GM21381 (cell line): ENCODE data around the gene IL1RL1.
A peak's percentile ranks its signal among the peaks of the same experiment; 100 is the strongest.

Experiments used
- ATAC-seq: cut with Tn5 transposase; IDR thresholded peaks from one replicate; pipeline ENCODE4 v1.9.1; 2021; ENCODE audit warnings: mild to moderate bottlenecking, moderate library complexity; ENCODE audit not compliant: unreplicated experiment

Gene IL1RL1

DNA sequence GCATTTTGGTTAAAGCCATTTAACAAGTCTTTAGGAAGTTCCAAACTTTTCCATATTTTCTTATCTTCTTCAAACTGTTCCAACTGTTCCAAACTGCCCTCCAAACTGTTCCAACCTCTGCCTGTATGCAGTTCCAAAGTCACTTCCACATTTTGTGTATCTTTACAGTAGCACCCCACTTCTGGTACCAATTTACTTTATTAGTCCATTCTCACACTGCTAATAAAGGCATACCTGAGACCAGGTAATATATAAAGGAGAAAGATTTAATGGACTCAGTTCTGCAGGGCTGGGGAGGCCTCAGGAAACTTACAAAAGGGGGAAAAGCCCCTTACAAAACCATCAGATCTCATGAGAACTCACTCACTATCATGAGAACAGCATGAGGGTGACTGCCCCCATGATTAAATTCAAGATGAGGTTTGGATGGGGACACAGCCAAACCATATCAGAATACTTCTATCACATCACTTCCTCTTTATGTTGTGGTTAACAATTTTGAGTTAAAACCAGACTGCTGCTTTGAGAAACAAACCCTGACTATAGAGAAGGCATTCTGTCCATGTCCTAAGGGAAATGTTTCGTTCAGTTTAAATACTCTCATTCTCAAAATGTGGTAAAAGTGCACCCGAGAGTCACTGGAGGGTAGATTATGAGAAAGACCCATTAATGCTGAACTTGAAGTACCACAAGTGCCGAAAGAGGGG is 55.2 kb downstream of the IL1RL1 start:
- ATAC-seq: peak; percentile 64

DNA sequence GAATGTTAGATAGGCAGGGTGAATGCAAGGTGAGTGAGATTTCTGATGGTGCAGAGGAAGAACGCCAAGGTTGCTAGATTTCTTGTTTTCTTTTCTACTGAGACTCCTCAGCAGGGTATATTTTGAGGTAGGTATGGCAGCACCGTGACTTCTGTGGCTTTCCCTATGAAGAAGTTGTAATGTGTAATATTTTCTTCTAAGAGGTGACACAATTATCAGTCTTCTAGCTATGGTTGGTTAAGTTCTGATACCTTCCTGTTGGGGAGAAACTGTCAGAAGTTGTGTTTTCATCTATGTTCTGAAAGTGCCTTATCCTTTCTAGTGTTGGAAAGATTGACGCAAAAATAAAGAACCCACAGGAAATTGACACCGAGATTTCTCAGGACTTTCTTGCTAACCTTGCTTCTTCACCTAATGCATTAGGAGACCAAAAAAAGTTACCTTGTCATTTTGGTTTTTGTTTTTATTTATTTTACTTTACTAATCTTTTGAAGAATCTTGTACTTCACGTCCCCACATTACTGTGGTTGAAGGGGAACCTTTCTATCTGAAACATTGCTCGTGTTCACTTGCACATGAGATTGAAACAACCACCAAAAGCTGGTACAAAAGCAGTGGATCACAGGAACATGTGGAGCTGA is 56.1 kb downstream of the IL1RL1 start:
- ATAC-seq: peak; percentile 57

DNA sequence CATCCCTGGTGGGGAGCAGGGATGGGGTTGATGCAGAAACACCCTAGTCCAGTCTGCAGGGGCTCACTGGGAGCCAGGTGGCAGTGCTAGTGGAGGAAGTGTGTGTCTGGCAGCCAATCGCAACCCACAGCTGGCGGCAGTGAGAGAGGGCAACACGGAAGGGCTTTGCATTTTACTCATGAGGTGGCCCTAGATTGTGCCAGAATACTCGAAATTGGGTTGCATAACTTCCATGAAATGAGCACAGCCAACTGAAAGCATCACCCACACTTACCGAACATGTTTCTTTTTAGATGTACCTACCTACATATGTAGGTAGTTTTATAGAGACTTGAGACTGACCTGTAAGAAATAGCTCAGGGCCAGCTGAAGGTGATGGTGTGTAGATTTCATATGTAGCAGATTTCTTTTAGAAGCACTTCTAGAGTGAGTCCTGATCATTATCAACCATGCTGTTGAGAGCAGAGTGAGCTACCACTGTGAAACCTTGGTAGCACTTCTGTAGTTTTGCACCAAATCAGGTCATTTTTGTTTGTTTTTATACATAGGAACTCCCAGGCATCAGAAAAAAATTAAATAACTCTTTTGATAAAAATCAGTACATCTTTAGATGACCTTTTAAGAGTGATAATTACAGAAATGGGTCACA is 57.2 kb downstream of the IL1RL1 start:
- no peak for ATAC-seq

DNA sequence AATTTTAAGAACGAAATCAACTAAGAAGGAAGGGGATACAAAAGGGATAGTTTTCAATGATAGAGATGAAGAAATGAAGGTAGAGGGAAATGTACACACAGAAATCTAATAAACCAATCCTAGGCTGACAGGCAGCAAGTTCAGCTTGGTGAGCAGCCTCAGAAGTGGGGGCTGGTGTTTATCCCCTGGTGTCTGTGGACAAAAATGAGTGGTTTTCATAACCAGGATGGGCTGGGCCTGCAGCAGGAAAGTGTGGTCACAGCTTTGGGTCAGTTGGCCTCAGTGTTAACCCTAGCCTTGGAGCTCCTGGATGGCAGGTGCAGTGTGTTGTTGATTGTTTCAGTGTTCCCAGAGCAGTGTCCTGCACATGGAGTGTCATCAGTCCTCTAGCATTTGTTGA is 58.5 kb downstream of the IL1RL1 start:
- no peak for ATAC-seq

DNA sequence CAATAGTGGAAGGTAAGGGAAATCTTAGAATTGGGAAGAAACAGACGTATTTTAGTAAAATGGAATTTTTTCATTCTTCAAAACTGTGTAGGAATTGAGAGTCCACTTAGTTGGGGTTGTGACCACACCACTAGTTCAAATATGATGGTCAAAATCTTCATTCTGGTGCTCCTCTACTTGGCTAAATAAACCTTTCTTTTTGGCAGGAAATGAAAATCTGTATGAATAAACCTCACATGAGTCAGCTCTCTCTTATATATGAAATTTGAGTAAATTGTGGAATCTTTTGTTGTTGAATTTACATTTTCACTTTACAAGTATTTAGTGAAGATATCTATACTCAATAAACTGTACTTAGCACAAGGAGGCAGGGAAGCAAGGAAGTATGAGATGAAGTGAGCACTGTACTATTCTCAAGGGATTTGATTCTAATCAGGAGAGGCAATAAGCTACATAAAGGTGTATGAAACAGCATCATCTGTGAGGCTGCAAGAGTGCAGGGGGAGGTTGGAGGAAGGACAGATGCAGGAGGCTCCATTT is 64.8 kb downstream of the IL1RL1 start:
- ATAC-seq: no peak

DNA sequence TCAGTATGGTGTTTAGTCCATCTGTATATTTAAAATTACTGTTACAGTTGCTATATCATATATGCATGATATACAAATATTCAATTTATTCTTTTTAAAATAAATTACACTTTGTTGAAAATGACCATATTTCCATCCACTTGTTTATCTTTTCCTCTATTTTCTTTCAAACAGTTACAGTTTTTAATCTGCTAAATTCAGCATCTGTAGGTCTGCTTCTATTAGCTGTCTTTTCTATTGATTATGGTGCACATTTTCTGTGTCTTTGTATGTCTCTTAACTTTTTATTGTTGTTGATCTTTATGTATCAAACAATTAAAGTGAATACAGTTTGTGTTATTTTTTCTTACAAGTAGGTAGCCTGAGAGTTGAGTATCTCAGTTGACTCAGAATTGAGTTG is 72.4 kb downstream of the IL1RL1 start:
- ATAC-seq: no peak

DNA sequence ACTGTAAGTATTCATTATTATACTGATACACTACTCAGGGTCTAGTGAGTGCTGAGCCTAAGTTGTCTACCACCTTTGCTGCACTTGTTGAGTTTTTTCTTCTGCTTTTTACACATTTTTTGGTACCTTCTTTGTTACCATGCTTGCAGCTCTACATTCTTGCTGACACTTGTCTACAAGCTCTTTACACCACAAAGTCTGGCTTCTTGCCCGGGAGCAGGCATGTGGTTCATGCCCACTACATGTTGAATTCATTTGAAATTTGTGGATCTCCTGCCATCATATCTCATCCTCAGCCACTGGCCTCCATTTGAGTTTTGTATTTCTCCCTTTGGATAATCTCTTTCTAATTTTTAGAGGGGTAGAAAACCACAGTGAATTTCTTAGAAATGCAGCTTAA is 74.2 kb downstream of the IL1RL1 start:
- no peak for ATAC-seq

DNA sequence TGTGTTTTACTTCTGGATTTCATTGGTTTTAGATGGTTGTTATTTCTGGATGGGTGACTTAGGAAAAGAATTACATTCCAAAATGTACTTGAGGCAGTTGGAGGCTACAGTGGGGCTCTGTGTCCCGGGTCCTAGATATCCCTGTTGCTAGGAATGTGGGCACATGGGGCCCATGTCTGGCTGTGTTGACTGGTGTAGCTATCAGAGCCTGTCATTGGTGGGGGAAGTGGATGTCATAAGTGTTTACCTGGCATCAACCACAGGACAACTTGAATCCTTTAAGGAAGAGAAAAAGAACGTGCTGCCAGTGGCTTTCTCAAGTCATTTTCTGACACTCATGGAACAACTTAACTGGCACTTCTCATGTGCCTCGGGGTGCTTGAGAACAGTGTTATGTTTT is 74.6 kb downstream of the IL1RL1 start:
- no peak for ATAC-seq

DNA sequence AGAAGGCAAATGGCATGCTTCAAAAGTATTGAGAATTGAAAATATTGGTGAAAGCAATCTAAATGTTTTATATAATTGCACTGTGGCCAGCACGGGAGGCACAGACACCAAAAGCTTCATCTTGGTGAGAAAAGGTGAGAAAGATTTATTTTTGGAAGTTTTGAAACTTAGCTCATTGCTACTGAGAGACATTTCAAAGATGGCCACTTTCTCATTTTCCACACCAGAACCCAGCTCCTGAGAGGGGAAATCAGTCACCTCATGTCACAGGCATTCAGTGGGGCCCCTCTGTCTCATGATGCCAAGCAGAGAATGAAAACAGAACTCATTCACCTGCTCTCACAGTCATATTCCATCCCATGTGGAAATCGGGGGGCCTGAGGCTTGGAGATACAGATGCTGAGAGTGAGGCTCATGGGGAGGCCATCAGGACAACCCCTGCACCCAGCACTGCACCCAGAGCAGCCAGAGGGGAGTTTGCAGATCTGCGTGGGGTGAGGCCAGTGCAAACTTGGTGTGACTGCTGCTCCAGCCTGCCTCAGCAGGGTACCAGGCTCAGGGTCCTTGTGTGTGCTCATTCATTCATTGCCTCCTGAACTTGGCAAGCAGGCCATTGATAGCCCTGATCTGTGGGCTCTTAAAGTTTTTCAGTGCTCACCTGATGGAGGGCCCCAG is 75.6 kb downstream of the IL1RL1 start:
- ATAC-seq: no peak

DNA sequence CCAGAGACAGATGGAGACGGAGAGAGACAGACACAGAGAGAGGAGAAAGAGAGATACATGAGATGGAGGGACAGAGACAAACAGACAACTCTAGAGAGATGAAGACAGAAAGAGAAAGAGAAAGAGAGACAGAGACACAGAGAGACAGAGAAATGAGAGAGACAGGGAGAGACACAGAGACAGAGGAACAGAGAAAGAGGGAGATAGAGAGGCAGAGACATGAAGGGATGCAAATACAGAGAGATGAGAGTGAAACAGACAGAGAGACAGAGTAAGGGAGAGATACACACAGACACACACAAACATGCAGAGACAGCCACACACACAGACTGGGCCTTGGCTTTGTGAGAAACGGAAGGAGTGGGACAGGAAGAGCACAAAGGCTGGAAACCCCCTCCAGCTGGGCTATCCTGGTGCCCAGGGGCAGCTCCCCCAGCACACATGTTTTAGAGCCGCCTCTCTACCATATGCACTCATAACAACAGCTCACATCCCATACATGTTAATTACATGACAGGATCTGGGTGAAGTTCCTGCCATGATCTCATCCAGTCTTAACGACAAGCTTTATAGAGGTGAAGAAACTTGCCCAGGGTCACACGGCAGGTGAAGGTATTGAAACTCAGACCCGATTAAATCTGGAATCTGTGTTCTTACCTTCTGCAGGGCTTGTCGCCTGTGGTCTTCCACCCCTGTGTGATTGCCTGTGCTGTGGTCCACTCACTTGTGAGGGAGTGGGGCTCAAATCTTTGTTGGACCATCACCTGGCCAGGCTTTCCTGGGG is 76.6 kb downstream of the IL1RL1 start:
- no peak for ATAC-seq

DNA sequence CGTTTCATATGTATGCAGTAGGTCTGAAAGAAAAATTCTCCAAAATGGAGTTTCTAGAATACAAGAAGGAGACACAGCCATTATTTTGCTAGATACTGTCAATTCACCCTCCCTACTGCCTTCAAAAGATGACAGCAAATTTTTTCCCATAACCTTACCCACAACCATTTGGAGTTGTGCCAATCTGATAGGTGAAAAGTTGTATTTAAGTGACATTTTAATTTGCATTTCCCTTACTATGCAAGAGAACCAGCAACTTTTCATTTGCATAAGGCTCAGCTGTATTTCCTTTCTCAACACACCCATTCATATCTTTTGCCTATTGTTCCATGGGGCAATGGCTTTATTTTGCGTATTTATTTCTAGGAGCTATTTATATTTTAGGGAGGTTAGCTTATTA is 80.2 kb downstream of the IL1RL1 start:
- no peak for ATAC-seq

DNA sequence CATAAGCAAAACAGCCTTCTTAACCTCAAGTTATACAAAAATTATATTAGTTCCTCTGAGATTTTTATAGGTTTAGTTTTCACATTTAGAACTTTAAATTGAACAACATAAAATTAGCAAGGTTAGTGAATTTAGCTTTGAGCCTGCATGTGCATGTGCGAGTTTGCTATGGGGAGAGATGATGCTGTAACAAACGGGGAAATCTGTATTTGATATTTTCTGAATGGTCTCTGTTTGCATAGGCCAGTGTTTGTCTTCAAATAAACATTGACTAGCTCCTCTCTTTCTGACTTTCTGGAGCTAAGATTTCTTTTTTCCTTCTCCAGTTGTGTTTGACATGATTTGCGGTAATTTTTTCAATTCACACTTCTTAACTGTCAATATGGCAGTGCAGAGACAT is 80.7 kb downstream of the IL1RL1 start:
- ATAC-seq: no peak

DNA sequence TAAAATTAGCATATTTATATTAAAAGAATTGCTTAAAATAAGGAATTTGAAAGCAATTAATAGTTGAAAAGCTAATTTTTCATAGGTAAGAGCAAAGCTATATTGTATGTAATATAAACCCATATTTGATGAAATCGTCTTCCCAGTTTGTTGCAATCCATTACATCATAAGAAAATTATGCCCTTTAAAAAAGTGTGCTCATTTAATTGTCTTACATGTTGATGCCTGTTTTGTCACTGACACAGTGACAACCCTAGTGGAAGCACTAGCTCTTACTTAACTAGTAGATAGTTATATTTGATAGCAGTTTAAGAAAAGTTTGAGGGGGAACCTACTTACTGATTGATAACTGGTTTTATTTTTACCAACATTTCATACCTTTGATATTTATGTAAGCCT is 81.6 kb downstream of the IL1RL1 start:
- ATAC-seq: no peak

DNA sequence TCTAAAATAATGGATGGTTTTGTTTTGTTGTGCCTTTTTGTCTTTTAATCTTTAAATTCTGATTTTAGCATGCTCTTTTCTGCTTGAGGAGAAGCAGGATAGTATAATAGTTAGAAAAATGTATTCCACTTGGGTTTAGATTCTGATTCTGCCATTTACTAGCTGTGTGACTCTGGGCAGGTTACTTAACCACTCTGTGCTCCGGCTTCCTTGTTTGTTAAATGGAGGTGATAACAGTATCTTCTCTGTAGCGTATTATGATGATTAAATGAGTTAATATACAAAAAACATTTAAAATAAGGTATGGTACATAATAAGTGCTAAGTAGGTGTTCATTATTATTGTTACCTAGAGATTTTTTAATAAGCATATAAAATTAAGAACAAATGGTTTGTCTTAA is 84.6 kb downstream of the IL1RL1 start:
- ATAC-seq: no peak

DNA sequence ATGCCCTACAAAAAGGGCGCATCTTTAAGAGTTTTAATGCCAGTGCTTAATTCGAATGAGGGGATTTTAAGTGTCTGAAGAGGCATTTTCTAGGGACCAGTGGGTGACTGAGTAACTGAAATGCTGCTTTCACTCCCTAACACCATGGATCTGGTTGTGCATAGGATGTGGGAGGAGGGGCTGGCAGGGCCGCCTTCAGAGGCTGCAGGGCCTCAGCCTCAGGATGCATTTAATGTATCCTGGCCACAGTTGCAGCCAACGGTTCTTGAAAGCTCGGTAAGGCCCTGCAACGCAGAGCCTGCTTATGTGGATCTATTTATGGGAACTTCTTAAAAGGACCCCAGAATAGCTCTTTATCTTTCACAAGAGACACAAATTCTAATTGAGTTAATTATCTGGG is 85.8 kb downstream of the IL1RL1 start:
- ATAC-seq: no peak

DNA sequence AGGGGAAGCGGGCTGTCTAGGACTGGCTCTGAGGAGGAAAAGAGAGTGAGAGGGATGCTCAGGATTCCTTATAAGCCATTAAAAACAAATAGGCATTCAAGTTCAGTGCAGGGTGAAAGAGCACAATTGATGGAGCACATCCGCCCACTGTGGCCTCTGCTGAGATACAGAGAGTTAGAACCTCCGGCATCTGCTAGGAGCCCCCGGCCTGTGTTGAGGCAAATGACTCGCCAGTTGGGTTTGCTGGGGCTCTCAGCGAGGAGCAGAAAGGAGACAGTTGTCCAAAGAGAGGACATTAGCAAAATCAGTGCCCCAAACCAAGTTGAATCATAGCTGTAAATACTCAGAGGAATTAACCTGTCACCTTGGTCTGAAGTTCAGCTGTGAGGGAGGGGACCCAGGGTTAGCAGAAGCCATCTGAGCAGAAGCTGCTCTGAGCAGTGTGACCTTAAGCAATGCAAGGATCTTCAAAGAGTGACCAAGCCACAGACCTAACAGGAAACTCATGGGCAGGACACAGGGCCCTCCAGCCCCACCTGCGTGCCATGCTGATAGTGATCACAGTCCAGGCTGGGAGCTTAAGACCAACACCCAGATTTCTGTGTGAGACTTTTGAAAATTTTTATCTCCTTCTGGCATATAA is 88.3 kb downstream of the IL1RL1 start:
- no peak for ATAC-seq

DNA sequence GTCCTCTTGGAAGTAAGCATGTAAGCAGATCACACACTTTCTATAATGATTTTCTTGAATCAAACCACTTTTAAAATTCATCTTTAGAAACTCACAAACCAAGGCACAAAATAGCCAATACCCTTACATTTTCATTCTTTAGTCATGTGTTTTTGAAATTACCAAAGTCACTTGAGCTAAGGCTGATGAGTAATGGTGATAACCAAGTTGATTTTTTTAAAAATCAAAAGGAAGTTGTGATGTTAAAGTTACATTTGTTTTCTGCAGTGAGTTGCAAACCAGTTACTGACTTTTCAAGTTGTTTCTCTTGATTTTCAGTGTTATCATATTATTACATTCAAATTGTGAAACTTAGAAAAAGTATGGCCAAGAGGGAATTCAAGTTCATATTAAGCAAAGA is 90.1 kb downstream of the IL1RL1 start:
- no peak for ATAC-seq
